ENCODE measurements around the gene GLCE. TPM values are rescaled to one million over a fixed set of nuclear protein-coding genes. Genes with fewer than 3 reads are reported as not detected.
"Not testable (repeated sequence)": the region's sequence is repeated elsewhere in the genome, so short reads cannot be mapped to it uniquely, and the experiment has no call there.

GLCE gene
- total RNA-seq, 2 donors from 2014 or later = 3.9 to 4.4 TPM

GRCh38 chr15:69168361-69168760 is 7.9 kb downstream of the GLCE start:
- H3K9me3 Mint-ChIP-seq; ATAC-seq; H3K27ac Mint-ChIP-seq; H3K36me3 Mint-ChIP-seq; DNase-seq (ENCODE audit: low spot score in 2 of 2): not testable (repeated sequence)

GRCh38 chr15:69169540-69169939 is 9.1 kb downstream of the GLCE start:
- DNase-seq (ENCODE audit: low spot score in 2 of 2); H3K27ac Mint-ChIP-seq; H3K9me3 Mint-ChIP-seq; H3K36me3 Mint-ChIP-seq; ATAC-seq: not testable (repeated sequence)

GRCh38 chr15:69170597-69170996 is 10.2 kb downstream of the GLCE start:
- ATAC-seq (no peak), DNase-seq (ENCODE audit: low spot score in 2 of 2) (no peak)
- Mint-ChIP-seq H3K36me3 (no peaks in the 10 kb centered on the region), H3K9me3 (no peaks in the 10 kb centered on the region), H3K27ac (no peak overlapping the region)

GRCh38 chr15:69172847-69173246 is 12.4 kb downstream of the GLCE start:
- no peak for DNase-seq (ENCODE audit: low spot score in 2 of 2)
- H3K36me3 Mint-ChIP-seq = no peaks in the 10 kb centered on the region
- ATAC-seq = no peak
- H3K27ac Mint-ChIP-seq = no peak overlapping the region
- no peaks in the 10 kb centered on the region for H3K9me3 Mint-ChIP-seq

GRCh38 chr15:69175536-69175935 is 15.1 kb downstream of the GLCE start:
- H3K36me3 Mint-ChIP-seq = no peaks in the 10 kb centered on the region
- no peak overlapping the region for H3K27ac Mint-ChIP-seq
- no peak for ATAC-seq
- DNase-seq (ENCODE audit: low spot score in 2 of 2) = no peak
- H3K9me3 Mint-ChIP-seq = no peaks in the 10 kb centered on the region

- Mint-ChIP-seq H3K27ac (no peak overlapping the region), H3K36me3 (no peaks in the 10 kb centered on the region), H3K9me3 (no peaks in the 10 kb centered on the region)
- ATAC-seq (no peak), DNase-seq (ENCODE audit: low spot score in 2 of 2) (no peak)
Observed at GRCh38 chr15:69181424-69181823, 21.0 kb downstream of the GLCE start.

GRCh38 chr15:69185216-69185615 is 24.8 kb downstream of the GLCE start:
- Mint-ChIP-seq H3K9me3 (peaks cover 3 to 4% of the 10 kb centered on the region in 2 donors), H3K36me3 (peaks cover 0 to 11% of the 10 kb centered on the region in 2 donors), H3K27ac (no peak overlapping the region)
- ATAC-seq (no peak), DNase-seq (ENCODE audit: low spot score in 2 of 2) (no peak)

GRCh38 chr15:69185706-69186105 is 25.3 kb downstream of the GLCE start:
- Mint-ChIP-seq H3K9me3 (peaks cover 4 to 5% of the 10 kb centered on the region in 2 donors), H3K36me3 (peaks cover 0 to 11% of the 10 kb centered on the region in 2 donors), H3K27ac (no peak overlapping the region)
- no peak for ATAC-seq
- DNase-seq (ENCODE audit: low spot score in 2 of 2) = no peak

GRCh38 chr15:69189157-69189556 is 28.7 kb downstream of the GLCE start:
- peaks cover 0 to 11% of the 10 kb centered on the region in 2 donors for H3K36me3 Mint-ChIP-seq
- no peak for DNase-seq (ENCODE audit: low spot score in 2 of 2)
- no peak overlapping the region for H3K27ac Mint-ChIP-seq
- peaks cover 4 to 7% of the 10 kb centered on the region in 2 donors for H3K9me3 Mint-ChIP-seq
- ATAC-seq = no peak

- Mint-ChIP-seq H3K36me3 (peaks cover 0 to 11% of the 10 kb centered on the region in 2 donors), H3K27ac (no peak overlapping the region), H3K9me3 (peaks cover 4 to 7% of the 10 kb centered on the region in 2 donors)
- DNase-seq (ENCODE audit: low spot score in 2 of 2) (no peak), ATAC-seq (no peak)
Observed at GRCh38 chr15:69190091-69190490, 29.7 kb downstream of the GLCE start.

GRCh38 chr15:69190504-69190903 is 30.1 kb downstream of the GLCE start:
- Mint-ChIP-seq H3K36me3 (peaks cover 0 to 11% of the 10 kb centered on the region in 2 donors), H3K9me3 (peaks cover 4 to 7% of the 10 kb centered on the region in 2 donors), H3K27ac (no peak overlapping the region)
- no peak for DNase-seq (ENCODE audit: low spot score in 2 of 2)
- ATAC-seq = no peak

- H3K9me3 Mint-ChIP-seq = peaks cover under 1 to 4% of the 10 kb centered on the region in 2 donors
- ATAC-seq = no peak
- peaks cover 0 to 10% of the 10 kb centered on the region in 2 donors for H3K36me3 Mint-ChIP-seq
- no peak overlapping the region for H3K27ac Mint-ChIP-seq
- DNase-seq (ENCODE audit: low spot score in 2 of 2) = no peak
Observed at GRCh38 chr15:69194025-69194827, 33.8 kb downstream of the GLCE start.

GRCh38 chr15:69194854-69195253 is 34.4 kb downstream of the GLCE start:
- Mint-ChIP-seq H3K27ac (no peak overlapping the region), H3K9me3 (peaks cover 0 to 4% of the 10 kb centered on the region in 2 donors), H3K36me3 (peaks cover 0 to 4% of the 10 kb centered on the region in 2 donors)
- no peak for ATAC-seq
- no peak for DNase-seq (ENCODE audit: low spot score in 2 of 2)

GRCh38 chr15:69200832-69201745 is 40.7 kb downstream of the GLCE start:
- no peak for ATAC-seq
- H3K9me3 Mint-ChIP-seq = no peaks in the 10 kb centered on the region
- no peak for DNase-seq (ENCODE audit: low spot score in 2 of 2)
- H3K27ac Mint-ChIP-seq = no peak overlapping the region
- H3K36me3 Mint-ChIP-seq = peaks cover 0 to under 1% of the 10 kb centered on the region in 2 donors

GRCh38 chr15:69206079-69206478 is 45.6 kb downstream of the GLCE start:
- no peak overlapping the region for H3K27ac Mint-ChIP-seq
- DNase-seq (ENCODE audit: low spot score in 2 of 2) = no peak
- H3K36me3 Mint-ChIP-seq = no peaks in the 10 kb centered on the region
- H3K9me3 Mint-ChIP-seq = peaks cover 0 to 3% of the 10 kb centered on the region in 2 donors
- ATAC-seq = no peak

GRCh38 chr15:69209661-69210060 is 49.2 kb downstream of the GLCE start:
- DNase-seq (ENCODE audit: low spot score in 2 of 2) (no peak), ATAC-seq (no peak)
- H3K9me3 Mint-ChIP-seq = peaks cover 0 to 3% of the 10 kb centered on the region in 2 donors
- H3K27ac Mint-ChIP-seq = no peak overlapping the region
- peaks cover 0 to 6% of the 10 kb centered on the region in 2 donors for H3K36me3 Mint-ChIP-seq

GRCh38 chr15:69210574-69210973 is 50.1 kb downstream of the GLCE start:
- Mint-ChIP-seq H3K9me3 (peaks cover 0 to 3% of the 10 kb centered on the region in 2 donors), H3K36me3 (peaks cover 0 to 6% of the 10 kb centered on the region in 2 donors), H3K27ac (no peak overlapping the region)
- no peak for ATAC-seq
- no peak for DNase-seq (ENCODE audit: low spot score in 2 of 2)
